Activated gamma-delta T cell treated with anti-CD3 and anti-CD28 coated beads, Interleukin-2, amount 50 U/mL, for 16 hours (primary cell): ENCODE results near the gene SPSB2.
"Not testable (repeated sequence)": the region's sequence is repeated elsewhere in the genome, so short reads cannot be mapped to it uniquely, and the experiment has no call there.

Experiments
- DNase-seq: peaks from one replicate; pipeline ENCODE4 v3.0.0-alpha.2; 2020; ENCODE audit warnings: low read depth

SPSB2 gene

GRCh38 chr12:6899837-6900519 is 26.9 kb upstream of the SPSB2 start:
- no peak for DNase-seq

GRCh38 chr12:6899427-6899826 is 26.3 kb upstream of the SPSB2 start:
- DNase-seq = no peak

GRCh38 chr12:6896846-6897435 is 23.8 kb upstream of the SPSB2 start:
- DNase-seq = no peak

- no peak for DNase-seq
Observed at GRCh38 chr12:6894321-6894720, 21.2 kb upstream of the SPSB2 start.

- not testable (repeated sequence) for DNase-seq
Observed at GRCh38 chr12:6892683-6893082, 19.6 kb upstream of the SPSB2 start.

- DNase-seq = no peak
Observed at GRCh38 chr12:6891646-6892001, 18.5 kb upstream of the SPSB2 start.

- peak; percentile 98 for DNase-seq
Observed at GRCh38 chr12:6890789-6891645, 17.9 kb upstream of the SPSB2 start.

GRCh38 chr12:6889775-6890573 is 16.9 kb upstream of the SPSB2 start:
- not testable (repeated sequence) for DNase-seq

GRCh38 chr12:6888794-6889193 is 15.7 kb upstream of the SPSB2 start:
- not testable (repeated sequence) for DNase-seq

- DNase-seq = no peak
Observed at GRCh38 chr12:6888360-6888759, 15.3 kb upstream of the SPSB2 start.

- no peak for DNase-seq
Observed at GRCh38 chr12:6887460-6887859, 14.4 kb upstream of the SPSB2 start.

GRCh38 chr12:6886206-6886999 is 13.3 kb upstream of the SPSB2 start:
- DNase-seq = not testable (repeated sequence)

GRCh38 chr12:6884539-6884938 is 11.4 kb upstream of the SPSB2 start:
- no peak for DNase-seq

GRCh38 chr12:6883683-6884082 is 10.6 kb upstream of the SPSB2 start:
- no peak for DNase-seq

GRCh38 chr12:6883252-6883651 is 10.1 kb upstream of the SPSB2 start:
- no peak for DNase-seq

- DNase-seq = not testable (repeated sequence)
Observed at GRCh38 chr12:6879824-6880223, 6.7 kb upstream of the SPSB2 start.

- not testable (repeated sequence) for DNase-seq
Observed at GRCh38 chr12:6874015-6874368, 889 bp upstream of the SPSB2 start.

- peak; percentile 71 for DNase-seq
Observed at GRCh38 chr12:6872073-6873048, 742 bp downstream of the SPSB2 start.

GRCh38 chr12:6871052-6871957 is 1.8 kb downstream of the SPSB2 start:
- DNase-seq = no peak
